Measurements from ENCODE around the gene GCK.

GCK gene

DNA sequence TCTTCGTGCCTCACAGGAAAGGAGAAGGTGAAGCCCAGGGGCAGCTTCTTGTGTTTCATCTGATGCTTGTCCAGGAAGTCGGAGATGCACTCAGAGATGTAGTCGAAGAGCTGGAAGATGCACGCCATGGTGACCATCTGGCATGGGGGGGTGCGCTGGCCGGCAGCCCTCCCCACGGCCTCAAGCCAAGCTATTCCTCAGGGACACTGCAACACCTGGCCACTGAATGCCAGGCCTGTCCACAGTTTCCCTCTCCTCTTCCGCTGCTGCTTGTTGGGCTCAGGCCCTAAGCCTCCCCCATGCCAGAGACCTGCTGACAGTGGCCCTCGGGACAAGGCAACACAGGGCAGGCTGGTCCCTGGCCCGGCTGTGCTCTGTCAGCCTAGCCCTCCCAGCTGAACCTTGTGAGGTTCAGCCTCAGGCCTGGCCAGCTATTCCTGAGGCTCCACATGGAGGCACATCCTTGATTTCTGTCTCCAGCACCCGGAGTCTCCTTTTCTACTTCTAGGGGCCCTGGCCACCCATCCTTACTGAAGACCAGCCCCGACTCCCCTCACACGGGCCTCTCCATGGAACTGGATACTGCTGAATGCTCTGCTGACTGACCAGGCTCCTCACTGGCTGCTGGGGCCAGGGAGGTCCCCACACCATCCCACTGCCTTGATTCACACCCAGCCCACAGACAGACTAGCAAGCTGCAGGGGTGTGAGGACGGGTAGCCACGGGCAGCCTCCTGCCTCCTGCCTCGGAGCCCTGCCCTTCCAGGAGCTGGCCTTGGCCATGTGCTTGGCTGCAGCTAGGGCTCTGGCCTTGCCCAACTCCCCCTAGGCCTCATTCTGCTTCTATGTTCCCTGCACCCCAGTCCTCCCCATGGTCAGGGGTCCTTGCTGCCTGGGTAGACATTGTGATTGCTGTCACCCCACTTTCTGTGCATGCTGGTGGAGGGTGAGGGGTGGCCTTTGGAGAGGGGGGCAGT is 38.0 kb downstream of the GCK start:
- TF ChIP-seq SIN3A (IDR thresholded peaks at IDR 0.05; ENCODE audit: borderline replicate concordance, insufficient read depth, low read length) = no peak
- TF ChIP-seq POLR2AphosphoS5 (IDR thresholded peaks at IDR 0.05; ENCODE audit: low read depth, low read length) = no peak
- no peak for TF ChIP-seq REST (IDR thresholded peaks at IDR 0.05; ENCODE audit: insufficient read depth in 1 of 2, low read depth in 2 of 2, low read length in 2 of 2)

GRCh38 chr7:44150466-44150832 is 38.8 kb downstream of the GCK start:
- TF ChIP-seq FOXP2 (optimal IDR thresholded peaks at IDR 0.05; ENCODE audit: borderline replicate concordance, extremely low read depth, extremely low read length, insufficient read depth) (no peak), REST (IDR thresholded peaks at IDR 0.05; ENCODE audit: insufficient read depth in 1 of 2, low read depth in 2 of 2, low read length in 2 of 2) (no peak), POLR2AphosphoS5 (IDR thresholded peaks at IDR 0.05; ENCODE audit: low read depth, low read length) (no peak), TAF1 (IDR thresholded peaks at IDR 0.05; ENCODE audit: borderline replicate concordance, insufficient read depth, low read length) (no peak), SIN3A (IDR thresholded peaks at IDR 0.05; ENCODE audit: borderline replicate concordance, insufficient read depth, low read length) (no peak)

- TF ChIP-seq TAF1 (IDR thresholded peaks at IDR 0.05; ENCODE audit: borderline replicate concordance, insufficient read depth, low read length) (no peak), SIN3A (IDR thresholded peaks at IDR 0.05; ENCODE audit: borderline replicate concordance, insufficient read depth, low read length) (no peak), POLR2AphosphoS5 (IDR thresholded peaks at IDR 0.05; ENCODE audit: low read depth, low read length) (no peak), REST (IDR thresholded peaks at IDR 0.05; ENCODE audit: insufficient read depth in 1 of 2, low read depth in 2 of 2, low read length in 2 of 2) (no peak), FOXP2 (optimal IDR thresholded peaks at IDR 0.05; ENCODE audit: borderline replicate concordance, extremely low read depth, extremely low read length, insufficient read depth) (no peak)
These were observed 39.4 kb downstream of the GCK start for GRCh38 chr7:44149571-44150465.

DNA sequence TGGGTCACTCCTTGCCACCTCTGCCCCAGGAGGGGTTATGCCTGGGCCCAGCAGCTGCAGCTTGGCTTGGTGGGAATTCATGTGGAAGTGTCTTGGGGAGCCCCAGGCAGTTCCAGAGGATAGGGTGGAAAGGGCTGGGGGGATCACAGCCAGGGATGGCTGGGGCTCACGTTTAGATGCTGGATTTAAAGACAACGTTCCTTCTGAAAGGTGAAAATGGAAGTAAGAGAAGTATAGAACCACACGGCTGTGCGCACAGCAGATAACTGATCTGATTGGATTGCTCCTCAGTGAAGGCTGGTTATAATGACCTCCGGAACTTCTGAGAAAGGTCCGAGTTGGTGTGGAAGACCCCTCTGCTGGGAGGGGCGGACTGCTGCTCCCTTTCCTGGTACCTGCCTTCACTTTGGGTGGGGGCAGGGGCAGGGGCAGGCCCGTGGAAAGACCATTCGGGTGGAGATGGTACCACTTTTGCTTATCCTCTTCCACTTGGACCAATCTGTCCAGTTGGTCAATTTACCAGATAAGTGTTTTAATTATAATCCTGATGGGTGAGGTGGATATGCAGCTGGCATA is 40.2 kb downstream of the GCK start:
- no peak for TF ChIP-seq REST (IDR thresholded peaks at IDR 0.05; ENCODE audit: insufficient read depth in 1 of 2, low read depth in 2 of 2, low read length in 2 of 2)
- TF ChIP-seq SIN3A (IDR thresholded peaks at IDR 0.05; ENCODE audit: borderline replicate concordance, insufficient read depth, low read length) = no peak
- no peak for TF ChIP-seq TAF1 (IDR thresholded peaks at IDR 0.05; ENCODE audit: borderline replicate concordance, insufficient read depth, low read length)
- no peak for TF ChIP-seq POLR2AphosphoS5 (IDR thresholded peaks at IDR 0.05; ENCODE audit: low read depth, low read length)
- TF ChIP-seq FOXP2 (optimal IDR thresholded peaks at IDR 0.05; ENCODE audit: borderline replicate concordance, extremely low read depth, extremely low read length, insufficient read depth) = no peak
